Activated CD4-positive, alpha-beta memory T cell treated with anti-CD3 and anti-CD28 coated beads, Interleukin-2, amount 10 ng/mL, durations not matched to agents 7 days and 5 days (primary cell): Measurements from ENCODE around the gene ZNF101. TPM values are rescaled to one million over a fixed set of nuclear protein-coding genes. Genes with fewer than 3 reads are reported as not detected.
"Not testable (repeated sequence)": the region's sequence is repeated elsewhere in the genome, so short reads cannot be mapped to it uniquely, and the experiment has no call there.

Experiments used
- CTCF ChIA-PET: fragments of 350-600 bp; sonication (Branson Sonifier 250); formaldehyde crosslinking; loops from one replicate; lab custom pipeline; 2021; ENCODE audit warnings: antibody characterized with exemption, inconsistent platforms; lab: Charles Lee
- POLR2A ChIA-PET: fragments of 350-600 bp; sonication (Branson Sonifier 250); formaldehyde crosslinking; loops from one replicate; lab custom pipeline; 2021; ENCODE audit warnings: antibody characterized with exemption; lab: Charles Lee
- DNase-seq: peaks from one replicate; pipeline ENCODE4 v3.0.0-alpha.2; 2020
- H3K27ac Mint-ChIP-seq: one replicate; pipeline ENCODE4 v1.8.0; 2021; ENCODE audit warnings: mild to moderate bottlenecking, mixed read lengths
- H3K27me3 Mint-ChIP-seq: one replicate; pipeline ENCODE4 v1.8.0; 2021; ENCODE audit warnings: mixed read lengths
- H3K36me3 Mint-ChIP-seq: one replicate; pipeline ENCODE4 v1.8.0; 2021; ENCODE audit warnings: low read depth, mixed read lengths
- H3K4me1 Mint-ChIP-seq: one replicate; pipeline ENCODE4 v1.8.0; 2021; ENCODE audit warnings: mixed read lengths
- H3K4me3 Mint-ChIP-seq: one replicate; pipeline ENCODE4 v1.8.0; 2021; ENCODE audit warnings: mild to moderate bottlenecking, mixed read lengths
- H3K9me3 Mint-ChIP-seq: one replicate; pipeline ENCODE4 v1.8.0; 2021; ENCODE audit warnings: mixed read lengths
- total RNA-seq, 2 experiments: library from RNA; stranded (reverse); gene quantifications; one replicate each; pipeline ENCODE4 v1.2.3, GENCODE V29; 2021

The ZNF101 gene
- total RNA-seq, 2 experiments from 2014 or later, result 105 to 108 TPM

DNA sequence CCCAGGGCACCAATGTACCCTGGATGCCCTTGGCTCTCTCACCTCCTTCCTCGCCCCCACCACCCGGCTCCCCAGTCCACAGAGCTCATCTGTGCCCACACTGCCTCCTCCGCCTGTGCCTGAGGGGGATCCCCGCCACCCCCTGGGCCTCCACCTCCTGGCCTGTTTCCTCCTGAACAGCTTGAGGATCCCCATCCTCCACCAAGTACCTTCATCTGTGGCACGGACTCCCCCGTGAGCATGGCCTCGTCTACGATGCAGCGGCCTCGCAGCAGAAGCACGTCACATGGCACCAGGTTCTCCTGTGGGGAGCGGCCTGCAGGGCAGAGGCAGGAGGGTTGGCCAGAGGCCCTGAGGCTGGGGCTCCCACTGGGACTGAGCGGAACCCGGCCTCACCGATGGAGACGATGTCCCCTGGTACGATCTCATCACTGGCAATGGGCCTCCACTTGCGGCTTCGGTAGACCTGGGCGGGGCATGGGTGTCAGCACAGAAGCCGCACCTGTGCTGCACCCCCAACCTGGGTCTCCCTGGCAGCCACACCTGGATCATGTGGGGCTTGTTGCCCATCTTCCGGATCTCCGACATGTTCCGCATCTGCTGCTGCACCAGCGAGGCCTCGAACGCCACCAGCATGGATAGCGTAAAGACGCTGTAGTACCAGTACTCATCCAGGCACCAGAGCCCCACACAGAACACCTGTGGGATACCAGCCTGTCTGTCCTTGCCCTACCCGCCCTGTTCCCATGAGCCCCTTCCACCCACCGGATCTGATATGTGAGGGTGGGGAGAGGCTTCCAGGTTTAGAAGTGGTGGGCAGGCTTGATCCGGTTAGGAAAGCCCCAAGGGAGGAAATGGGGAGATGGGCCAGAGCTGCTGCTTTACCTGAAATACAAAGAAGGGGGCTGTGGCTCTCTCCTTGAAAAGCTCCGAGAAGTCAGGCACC, 11.9 kb upstream of the ZNF101 start:
- H3K27ac Mint-ChIP-seq, result no peak overlapping the region
- no peaks in the 10 kb centered on the region for H3K27me3 Mint-ChIP-seq
- no peak for DNase-seq
- peaks cover 81% of the 10 kb centered on the region for H3K36me3 Mint-ChIP-seq
- H3K4me3 Mint-ChIP-seq, result no peak overlapping the region
- no peaks in the 10 kb centered on the region for H3K9me3 Mint-ChIP-seq
- ChIA-PET POLR2A (interaction anchor here (1.1 to 2.2 kb wide), 2 partner anchors 11 to 12 kb away, joined by 3 to 6 read pairs; partner anchors contain the start of gene ZNF101), CTCF (no interaction called here)
- peaks cover 12% of the 10 kb centered on the region for H3K4me1 Mint-ChIP-seq

DNA sequence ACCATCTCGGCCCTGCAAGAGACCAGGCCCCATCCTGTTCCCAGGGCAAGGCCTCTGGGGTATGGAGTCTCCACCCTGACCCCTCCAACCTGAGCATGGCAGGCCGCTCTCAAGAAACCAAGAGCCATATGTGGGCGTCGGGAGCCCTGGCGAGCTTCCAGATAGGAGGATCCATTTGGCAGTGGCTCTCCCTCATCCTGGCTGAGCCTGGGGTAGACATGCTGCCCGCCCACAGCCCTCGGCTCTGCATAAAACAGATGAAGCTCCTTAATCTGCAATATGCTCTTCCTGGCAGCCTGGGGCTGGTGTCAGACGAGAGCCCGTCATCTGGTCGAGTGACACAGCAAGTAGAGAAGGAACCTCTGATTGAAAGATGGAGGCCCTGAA, 11.2 kb upstream of the ZNF101 start:
- no peak for DNase-seq
- Mint-ChIP-seq H3K4me1 (peaks cover 19% of the 10 kb centered on the region), H3K27me3 (no peaks in the 10 kb centered on the region), H3K36me3 (peaks cover 82% of the 10 kb centered on the region), H3K9me3 (no peaks in the 10 kb centered on the region), H3K27ac (no peak overlapping the region), H3K4me3 (no peak overlapping the region)
- ChIA-PET CTCF (interaction anchor here (0.7 kb wide), 1 partner anchor 103 kb away, joined by 3 read pairs; no protein-coding TSS in a partner anchor), POLR2A (interaction anchor here (1.1 kb wide), 1 partner anchor 12 kb away, joined by 3 read pairs; the partner anchor contains the start of gene ZNF101)

DNA sequence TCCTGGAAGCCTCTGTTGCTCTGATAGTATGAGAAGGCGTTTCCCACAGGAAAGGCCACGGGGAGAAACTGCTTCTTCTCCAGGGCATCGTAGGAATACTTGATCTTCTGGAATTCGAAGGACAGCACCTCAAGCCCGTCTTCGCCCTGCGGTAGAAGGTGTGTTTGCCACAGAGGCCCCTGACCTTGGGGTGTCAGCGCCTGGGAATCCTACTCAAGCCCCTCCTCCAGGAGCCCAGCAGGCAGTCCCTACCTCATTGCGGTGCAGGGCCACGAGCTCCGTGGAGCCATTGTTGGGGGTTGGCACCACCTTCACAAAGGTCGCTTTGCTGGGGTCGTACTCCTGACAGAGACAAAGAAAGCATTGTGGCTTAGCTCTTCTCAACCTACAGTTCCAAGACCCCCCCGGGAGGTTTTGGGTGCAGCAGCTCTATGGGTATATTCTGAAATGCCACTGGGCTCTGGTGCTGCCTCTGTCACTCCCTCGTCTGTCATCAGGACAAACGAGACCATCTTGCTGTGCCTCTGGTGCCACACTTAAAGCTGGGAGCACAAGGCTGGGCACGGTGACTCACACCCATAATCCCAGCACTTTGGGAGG, 8.9 kb upstream of the ZNF101 start:
- Mint-ChIP-seq H3K9me3 (no peaks in the 10 kb centered on the region), H3K27ac (peak overlapping the region; percentile 59), H3K36me3 (peaks cover 75% of the 10 kb centered on the region), H3K4me3 (no peak overlapping the region), H3K27me3 (no peaks in the 10 kb centered on the region), H3K4me1 (peaks cover 24% of the 10 kb centered on the region)
- ChIA-PET CTCF (interaction anchor here (3.8 kb wide), 1 partner anchor 16 kb away, joined by 13 read pairs; the partner anchor contains the start of gene GMIP), POLR2A (interaction anchor here (1.5 to 4.6 kb wide), 3 partner anchors 8 to 207 kb away, joined by 7 to 50 read pairs (median 36); partner anchors contain the start of gene ZNF253)
- DNase-seq, result no peak

DNA sequence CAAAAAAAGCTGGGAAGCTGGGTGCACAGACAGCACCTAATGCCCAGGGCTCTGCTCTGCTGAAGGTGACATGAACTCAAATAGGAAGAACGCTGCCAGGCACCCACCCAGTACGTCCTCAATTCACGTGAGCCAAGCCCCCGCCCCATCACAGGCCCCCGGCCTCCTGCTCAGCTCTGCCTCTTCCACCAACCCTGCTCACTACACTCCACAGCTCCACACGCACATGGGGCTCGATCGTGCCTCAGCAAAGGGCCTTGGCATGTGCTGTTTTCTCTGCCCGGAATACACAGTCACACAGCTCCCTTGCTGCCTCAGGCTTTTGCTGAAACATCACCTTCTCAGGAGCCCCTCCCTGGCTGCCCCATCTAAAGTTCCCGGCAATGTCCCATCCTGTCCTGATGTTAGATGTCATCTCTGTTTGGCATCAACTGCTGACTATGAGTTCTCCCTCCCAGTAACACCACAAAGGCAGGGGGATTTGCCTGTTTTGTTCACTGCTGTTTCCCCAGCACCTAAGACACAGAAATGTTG, 7.4 kb upstream of the ZNF101 start:
- Mint-ChIP-seq H3K4me3 (peak overlapping the region; percentile 81), H3K36me3 (peaks cover 63% of the 10 kb centered on the region), H3K9me3 (no peaks in the 10 kb centered on the region), H3K27me3 (no peaks in the 10 kb centered on the region), H3K27ac (peak overlapping the region; percentile 96), H3K4me1 (peaks cover 24% of the 10 kb centered on the region)
- DNase-seq, result no peak
- ChIA-PET CTCF (interaction anchor here (0.9 to 3.8 kb wide), 7 partner anchors 17 to 160 kb away, joined by 3 to 13 read pairs (median 3); partner anchors contain the start of genes GMIP, NDUFA13, TSSK6 and ZNF506), POLR2A (interaction anchor here (0.7 to 4.6 kb wide), 20 partner anchors 8 to 506 kb away, joined by 3 to 50 read pairs (median 10); partner anchors contain the start of genes GMIP, NDUFA13, TSSK6 and ZNF14)

DNA sequence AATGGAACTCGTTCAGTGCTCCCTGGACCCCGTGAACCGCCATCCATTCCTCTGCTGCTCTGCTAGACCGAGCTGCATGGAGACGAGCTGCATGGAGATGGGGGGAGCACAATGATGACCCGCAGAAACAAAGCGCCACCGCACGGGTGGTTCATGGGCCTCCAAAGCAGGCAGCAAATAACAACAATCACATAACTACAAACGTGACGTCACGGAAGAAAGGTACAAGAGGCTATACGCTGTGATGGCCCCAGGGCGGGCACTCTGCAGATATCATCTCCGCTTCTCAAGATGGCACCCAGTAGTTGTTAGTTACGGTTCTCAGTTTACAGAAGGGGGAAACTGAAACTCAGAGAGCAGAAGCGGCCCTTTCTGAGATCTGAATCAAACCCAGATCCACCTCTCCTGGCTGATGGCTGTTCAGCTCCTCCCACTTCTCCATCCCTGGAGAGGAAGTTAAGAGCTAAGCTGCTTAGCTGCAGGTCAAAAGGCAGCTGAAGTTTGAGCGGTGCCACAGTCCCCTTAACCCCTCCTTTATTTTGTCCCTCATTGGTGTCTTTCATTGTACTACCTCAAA, 6.9 kb upstream of the ZNF101 start:
- Mint-ChIP-seq H3K27ac (peak overlapping the region; percentile 96), H3K36me3 (peaks cover 59% of the 10 kb centered on the region), H3K27me3 (no peaks in the 10 kb centered on the region), H3K4me3 (peak overlapping the region; percentile 81), H3K9me3 (no peaks in the 10 kb centered on the region), H3K4me1 (peaks cover 26% of the 10 kb centered on the region)
- CTCF ChIA-PET, result interaction anchor here (0.7 to 3.8 kb wide), 8 partner anchors 18 to 593 kb away, joined by 3 to 13 read pairs (median 3); partner anchors contain the start of genes GMIP, NDUFA13, TSSK6 and ZNF506
- POLR2A ChIA-PET, result interaction anchor here (0.7 to 4.6 kb wide), 27 partner anchors 10 to 1844 kb away, joined by 3 to 50 read pairs (median 8); partner anchors contain the start of genes GMIP, NDUFA13, TSSK6 and ZNF14
- DNase-seq, result peak; percentile 76

DNA sequence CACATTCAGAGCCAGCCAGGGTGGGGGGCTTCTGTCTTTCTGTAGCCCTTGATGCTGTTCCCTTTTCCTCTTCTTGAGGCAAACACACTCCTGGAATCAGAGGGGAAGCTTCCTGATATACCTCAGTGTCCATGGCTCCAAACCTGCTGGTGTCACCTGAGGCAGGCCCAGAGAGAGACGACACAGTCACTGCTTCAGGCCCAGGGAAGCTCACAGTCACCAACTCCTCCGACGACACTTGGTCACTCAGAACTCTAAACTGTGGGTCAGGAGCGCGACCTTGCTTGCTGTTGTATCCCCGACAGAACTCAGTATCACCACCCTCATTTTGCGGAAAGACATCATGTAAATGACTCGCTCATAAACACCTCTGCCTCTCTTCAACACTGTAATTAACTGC, 6.3 kb upstream of the ZNF101 start:
- no peaks in the 10 kb centered on the region for H3K27me3 Mint-ChIP-seq
- ChIA-PET POLR2A (interaction anchor here (0.7 to 4.6 kb wide), 31 partner anchors 10 to 1843 kb away, joined by 3 to 50 read pairs (median 7); partner anchors contain the start of genes GMIP, NDUFA13, TSSK6 and ZNF14), CTCF (interaction anchor here (0.7 to 3.8 kb wide), 9 partner anchors 18 to 593 kb away, joined by 3 to 13 read pairs (median 3); partner anchors contain the start of genes GMIP, NDUFA13, TSSK6 and ZNF506)
- peak overlapping the region; percentile 81 for H3K4me3 Mint-ChIP-seq
- H3K27ac Mint-ChIP-seq, result peak overlapping the region; percentile 96
- H3K9me3 Mint-ChIP-seq, result no peaks in the 10 kb centered on the region
- peaks cover 59% of the 10 kb centered on the region for H3K36me3 Mint-ChIP-seq
- DNase-seq, result no peak
- peaks cover 29% of the 10 kb centered on the region for H3K4me1 Mint-ChIP-seq

DNA sequence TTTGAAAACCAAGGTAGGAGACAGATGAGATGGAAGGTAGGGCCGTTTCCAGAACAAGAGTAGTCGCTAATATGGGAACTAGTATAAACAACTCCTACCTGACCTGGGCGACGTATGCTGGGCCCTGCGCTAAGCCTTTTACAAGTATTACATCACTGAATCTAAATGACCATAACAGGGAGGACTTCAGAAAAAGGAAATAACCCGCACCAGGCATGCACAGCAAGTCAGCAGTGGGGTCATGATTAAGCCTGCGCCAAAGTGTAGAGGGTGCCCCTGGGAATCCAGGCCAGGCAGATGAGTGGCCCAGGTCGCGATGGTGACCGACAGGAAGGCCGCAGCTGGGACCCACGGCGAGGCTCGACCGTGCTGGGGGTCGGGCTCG, 5.8 kb upstream of the ZNF101 start:
- CTCF ChIA-PET, result interaction anchor here (0.6 to 3.8 kb wide), 4 partner anchors 19 to 131 kb away, joined by 3 to 13 read pairs (median 8); partner anchors contain the start of gene GMIP
- POLR2A ChIA-PET, result interaction anchor here (0.7 to 4.6 kb wide), 30 partner anchors 9 to 1843 kb away, joined by 3 to 50 read pairs (median 8); partner anchors contain the start of genes GMIP, NDUFA13, TSSK6 and ZNF14
- H3K4me1 Mint-ChIP-seq, result peaks cover 34% of the 10 kb centered on the region

DNA sequence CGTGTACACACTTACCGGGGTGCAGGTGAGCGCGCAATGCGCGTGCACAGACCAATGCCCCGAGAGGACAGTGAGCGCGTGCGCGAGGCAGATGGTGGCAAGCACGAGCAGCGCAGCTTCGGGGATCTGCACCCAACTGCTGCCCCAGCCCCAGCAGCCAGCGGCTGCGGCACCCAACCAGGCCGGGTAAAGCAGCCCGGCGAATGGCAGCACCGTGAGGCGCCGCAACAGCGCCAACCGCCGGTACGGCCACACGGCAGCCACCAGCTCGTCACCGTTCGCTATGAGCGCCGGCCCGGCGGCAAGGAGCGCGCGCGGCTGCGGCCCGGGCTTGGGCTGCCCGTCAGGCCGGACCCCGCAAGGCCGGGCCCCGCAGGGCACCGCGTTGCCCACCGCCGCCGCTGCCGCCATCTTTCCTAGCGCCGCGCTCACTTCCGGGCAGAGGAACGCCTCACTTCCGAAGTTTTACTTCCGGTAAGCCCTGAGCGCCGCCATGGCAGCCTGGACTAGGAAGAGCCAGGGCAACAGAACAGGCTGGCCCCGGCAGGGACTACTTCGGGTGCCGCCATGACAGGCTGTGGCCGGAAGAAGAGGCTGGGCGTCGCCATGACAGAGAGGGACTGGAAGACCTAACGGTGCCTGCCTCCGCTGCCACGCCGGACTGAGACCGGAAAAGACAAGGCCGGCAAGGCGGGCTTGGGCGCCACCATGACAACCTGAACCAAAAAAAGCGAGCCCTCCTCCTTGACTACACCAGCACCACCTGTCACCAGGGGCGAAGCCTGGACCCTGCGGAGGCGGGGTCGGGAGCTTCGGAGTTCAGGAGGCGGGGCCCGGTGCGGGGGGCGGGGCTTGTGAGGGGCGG, 5.2 kb upstream of the ZNF101 start, which contains the start of gene ATP13A1:
Gene ATP13A1 (minus strand): TSS at position 421 of the 865 bp plus-strand sequence. CDS start 10 bp downstream, at position 411.
- ChIA-PET POLR2A (interaction anchor here (0.7 to 4.6 kb wide), 33 partner anchors 9 to 760 kb away, joined by 3 to 50 read pairs (median 6); partner anchors contain the start of genes GMIP, NDUFA13, TSSK6 and ZNF14), CTCF (interaction anchor here (0.5 to 3.8 kb wide), 5 partner anchors 19 to 131 kb away, joined by 3 to 13 read pairs (median 6); partner anchors contain the start of gene GMIP)
- H3K4me3 Mint-ChIP-seq, result peak within 1 kb of the TSS; percentile 81
- H3K9me3 Mint-ChIP-seq, result no peaks in the 10 kb centered on the region
- peaks cover 41% of the 10 kb centered on the region for H3K4me1 Mint-ChIP-seq
- peak within 1 kb of the TSS; percentile 98 for H3K27ac Mint-ChIP-seq
- no peaks in the 10 kb centered on the region for H3K27me3 Mint-ChIP-seq
- peaks cover 60% of the 10 kb centered on the region for H3K36me3 Mint-ChIP-seq
- peak; percentile 95 for DNase-seq

More for the DNA sequence above, 5.8 kb upstream of the ZNF101 start:
- H3K4me3 Mint-ChIP-seq, result peak overlapping the region; percentile 81
- no peak for DNase-seq
- H3K36me3 Mint-ChIP-seq, result peaks cover 60% of the 10 kb centered on the region
- peak overlapping the region; percentile 96 for H3K27ac Mint-ChIP-seq
- no peaks in the 10 kb centered on the region for H3K9me3 Mint-ChIP-seq
- H3K27me3 Mint-ChIP-seq, result no peaks in the 10 kb centered on the region

DNA sequence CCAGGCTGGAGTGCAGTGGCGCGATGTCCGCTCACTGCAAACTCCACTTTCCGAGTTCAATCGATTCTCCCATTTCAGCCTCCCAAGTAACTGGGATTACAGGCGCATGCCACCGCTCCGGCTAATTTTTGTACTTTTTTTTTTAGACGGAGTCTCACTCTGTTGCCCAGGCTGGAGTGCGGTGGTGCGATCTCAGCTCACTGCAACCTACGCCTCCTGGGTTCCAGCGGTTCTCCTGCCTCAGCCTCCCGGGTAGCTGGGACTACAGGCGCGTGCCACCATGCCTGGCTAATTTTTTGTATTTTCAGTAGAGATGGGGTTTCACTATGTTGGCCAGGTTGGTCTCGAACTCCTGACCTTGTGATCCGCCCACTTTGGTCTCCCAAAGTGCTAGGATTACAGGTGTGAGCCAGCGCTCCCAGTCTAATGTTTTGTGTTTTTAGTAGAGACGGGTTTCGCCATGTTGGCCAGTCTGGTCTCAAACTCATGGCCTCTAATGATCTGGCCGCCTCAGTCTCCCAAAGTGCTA, 3.2 kb upstream of the ZNF101 start:
- CTCF ChIA-PET, DNase-seq, H3K27me3 Mint-ChIP-seq, H3K9me3 Mint-ChIP-seq: not testable (repeated sequence)
- peak overlapping the region; percentile 24 for H3K4me3 Mint-ChIP-seq
- H3K4me1 Mint-ChIP-seq, result peaks cover 45% of the 10 kb centered on the region
- H3K27ac Mint-ChIP-seq, result peak overlapping the region; percentile 54
- H3K36me3 Mint-ChIP-seq, result peaks cover 59% of the 10 kb centered on the region
- POLR2A ChIA-PET, result interaction anchor here (0.7 kb wide), 1 partner anchor 176 kb away, joined by 3 read pairs; no protein-coding TSS in a partner anchor

DNA sequence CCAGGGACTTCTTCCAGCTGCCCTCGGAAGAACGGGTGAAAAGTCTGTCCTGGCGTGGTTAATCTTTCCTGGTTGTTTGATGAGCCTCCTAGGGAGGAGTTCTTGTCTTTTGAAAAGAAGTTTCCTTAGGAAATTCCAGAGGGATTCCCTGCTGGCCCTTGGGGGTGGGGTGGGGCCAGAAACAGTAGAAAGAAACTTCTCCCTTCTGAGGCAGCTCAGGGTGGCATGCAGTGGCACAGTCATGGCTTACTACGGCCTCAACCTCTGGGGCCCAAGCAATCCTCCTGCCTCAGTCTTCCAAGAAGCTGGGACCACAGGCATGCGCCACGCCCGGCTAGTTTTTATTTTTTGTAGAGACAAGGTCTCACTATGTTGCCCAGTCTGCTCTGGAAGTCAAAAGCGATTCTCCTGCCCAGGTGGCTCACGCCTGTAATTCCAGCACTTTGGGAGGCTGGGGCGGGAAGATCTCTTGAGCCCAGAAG, 1.5 kb downstream of the ZNF101 start:
- POLR2A ChIA-PET, result interaction anchor here (0.9 to 4.1 kb wide), 15 partner anchors 10 to 895 kb away, joined by 3 to 66 read pairs (median 15); partner anchors contain the start of genes NDUFA13, TSSK6, ZNF14 and ZNF253
- Mint-ChIP-seq H3K36me3 (peaks cover 76% of the 10 kb centered on the region), H3K4me1 (peaks cover 38% of the 10 kb centered on the region)

More for the DNA sequence above, 1.5 kb downstream of the ZNF101 start:
- Mint-ChIP-seq H3K9me3 (peaks cover 14% of the 10 kb centered on the region), H3K4me3 (peak overlapping the region; percentile 87), H3K27ac (peak overlapping the region; percentile 99), H3K27me3 (no peaks in the 10 kb centered on the region)
- CTCF ChIA-PET, result no interaction called here
- no peak for DNase-seq
